Activated CD4-positive, alpha-beta T cell treated with anti-CD3 and anti-CD28 coated beads, Interleukin-2, Interleukin-4, amounts not matched to agents 100 ng/mL and 50 ng/mL, durations not matched to agents 16 hours and 8 hours (primary cell): ENCODE results near the gene NIPAL1.

Experiments
- DNase-seq: peaks from one replicate; pipeline ENCODE4 v3.0.0-alpha.2; 2020; ENCODE audit warnings: low spot score

NIPAL1 gene

GRCh38 chr4:48067536-48067935, 51.0 kb downstream of the NIPAL1 start:
- no peak for DNase-seq

DNA sequence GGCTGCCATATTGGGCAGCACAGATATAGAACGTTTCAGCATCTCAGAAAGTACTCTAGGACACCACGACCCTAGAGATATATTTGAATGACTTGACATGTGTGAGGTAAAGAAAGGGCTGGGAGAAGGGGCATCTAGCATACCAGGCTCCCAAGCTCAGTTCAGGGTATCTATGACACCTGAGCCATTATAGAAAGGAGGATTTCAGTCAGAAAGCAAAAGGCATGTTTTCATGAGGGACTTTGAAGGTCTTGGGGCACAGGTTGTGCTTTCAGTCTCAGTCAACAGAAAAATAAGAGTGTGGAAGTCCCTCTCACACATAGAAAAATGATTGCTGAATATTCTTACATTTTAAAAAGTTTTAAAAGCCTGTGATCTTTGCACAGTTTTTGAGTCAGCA, 51.6 kb downstream of the NIPAL1 start:
- no peak for DNase-seq

- DNase-seq: no peak
These were observed 52.5 kb downstream of the NIPAL1 start for GRCh38 chr4:48069026-48069425.

- no peak for DNase-seq
These were observed 54.6 kb downstream of the NIPAL1 start for GRCh38 chr4:48071191-48071590.

- DNase-seq: no peak
These were observed 57.1 kb downstream of the NIPAL1 start for GRCh38 chr4:48073567-48074103.

- no peak for DNase-seq
These were observed 58.1 kb downstream of the NIPAL1 start for GRCh38 chr4:48074657-48075056.

GRCh38 chr4:48078425-48078824, 61.9 kb downstream of the NIPAL1 start:
- DNase-seq: no peak

DNA sequence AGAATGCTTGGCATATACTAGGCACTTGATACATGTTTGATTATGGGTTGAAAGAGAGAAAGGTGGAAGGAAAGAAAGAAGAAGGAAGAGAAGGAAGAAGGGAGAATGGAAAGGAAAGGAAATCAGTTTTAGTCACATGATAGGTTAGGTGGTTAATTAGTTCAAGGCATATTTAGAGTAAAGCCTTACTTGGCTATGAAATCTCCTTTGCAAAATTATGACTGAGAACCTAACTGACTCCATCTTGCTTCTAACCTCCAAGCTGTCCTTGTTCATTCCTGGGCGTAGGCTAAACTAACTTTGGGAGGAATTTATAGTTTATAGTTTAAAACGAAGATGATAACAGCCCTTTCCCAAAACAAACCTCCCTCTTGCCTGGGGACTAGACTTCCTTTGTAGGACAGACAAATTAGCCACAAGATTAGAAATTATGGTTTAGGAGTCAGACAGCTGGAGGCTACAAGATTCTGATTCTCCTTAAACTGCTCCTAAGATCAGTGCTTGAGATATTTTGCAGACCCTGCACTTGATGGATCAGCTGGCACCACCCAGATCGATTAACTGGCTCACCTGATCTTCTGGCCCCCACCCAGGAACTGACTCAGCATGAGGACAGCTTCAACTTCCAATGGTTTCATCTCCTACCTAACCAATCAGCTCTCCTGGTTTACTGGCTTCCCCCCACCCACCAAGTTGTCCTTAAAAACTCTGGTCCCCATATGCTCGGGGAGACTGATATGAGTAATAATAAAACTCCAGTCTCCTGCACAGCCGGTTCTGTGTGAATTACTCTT, 62.5 kb downstream of the NIPAL1 start:
- DNase-seq: no peak

DNA sequence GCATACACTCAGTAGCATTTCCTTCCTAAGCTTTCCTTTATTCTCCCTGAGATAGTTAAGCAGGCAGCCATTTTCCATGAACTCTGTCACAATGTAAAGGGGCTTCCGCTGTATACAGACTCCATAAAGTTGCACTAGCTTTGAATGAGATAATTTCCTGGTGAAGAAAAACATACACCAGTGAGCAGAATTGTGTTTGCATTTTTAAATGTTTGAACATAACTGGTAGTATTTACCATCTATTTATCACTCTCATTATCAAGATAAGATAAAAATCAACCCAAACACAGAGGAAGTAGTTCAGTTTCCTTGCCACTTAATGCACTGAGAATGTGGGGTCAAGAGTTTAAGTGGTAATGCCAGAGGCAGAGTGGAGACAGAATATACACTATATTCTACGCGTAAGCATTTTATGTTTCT, 63.4 kb downstream of the NIPAL1 start:
- no peak for DNase-seq

DNA sequence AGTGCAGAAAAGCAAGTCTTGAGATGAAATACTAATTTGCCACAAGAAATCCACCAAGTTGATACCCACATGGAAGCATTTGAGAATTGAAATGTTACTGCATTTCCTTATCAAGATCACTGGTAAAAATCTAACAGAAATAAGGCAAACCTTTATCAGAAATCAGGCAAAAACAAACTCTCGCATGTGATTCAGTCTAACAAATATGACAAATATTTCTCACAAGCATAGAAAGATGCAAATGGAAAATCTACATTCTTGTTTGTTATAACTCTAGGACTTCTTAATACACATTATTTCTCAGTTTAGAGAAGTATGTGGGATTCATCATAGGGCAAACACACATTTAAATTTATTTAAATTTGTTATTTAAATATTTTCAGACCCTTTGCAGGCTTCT, 64.6 kb downstream of the NIPAL1 start:
- no peak for DNase-seq

DNA sequence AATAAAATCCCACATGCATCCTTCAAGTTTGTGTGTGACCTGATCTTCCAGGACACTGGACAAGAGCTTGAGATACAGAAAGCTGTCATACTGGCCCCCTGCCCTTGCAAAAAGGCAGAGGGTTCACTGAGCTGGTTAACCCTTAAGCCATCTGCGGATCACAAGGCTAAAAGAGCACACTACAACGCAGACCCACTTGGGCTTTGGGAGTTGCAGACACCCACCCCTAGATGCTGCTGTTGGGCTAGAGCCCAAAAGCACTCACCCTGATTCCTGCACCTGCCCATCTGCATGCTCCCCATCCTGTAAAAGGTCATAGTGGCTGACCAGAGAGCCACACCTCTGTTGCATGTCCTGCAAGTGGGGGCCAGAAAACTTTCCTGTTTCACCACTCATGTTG, 66.4 kb downstream of the NIPAL1 start:
- no peak for DNase-seq

DNA sequence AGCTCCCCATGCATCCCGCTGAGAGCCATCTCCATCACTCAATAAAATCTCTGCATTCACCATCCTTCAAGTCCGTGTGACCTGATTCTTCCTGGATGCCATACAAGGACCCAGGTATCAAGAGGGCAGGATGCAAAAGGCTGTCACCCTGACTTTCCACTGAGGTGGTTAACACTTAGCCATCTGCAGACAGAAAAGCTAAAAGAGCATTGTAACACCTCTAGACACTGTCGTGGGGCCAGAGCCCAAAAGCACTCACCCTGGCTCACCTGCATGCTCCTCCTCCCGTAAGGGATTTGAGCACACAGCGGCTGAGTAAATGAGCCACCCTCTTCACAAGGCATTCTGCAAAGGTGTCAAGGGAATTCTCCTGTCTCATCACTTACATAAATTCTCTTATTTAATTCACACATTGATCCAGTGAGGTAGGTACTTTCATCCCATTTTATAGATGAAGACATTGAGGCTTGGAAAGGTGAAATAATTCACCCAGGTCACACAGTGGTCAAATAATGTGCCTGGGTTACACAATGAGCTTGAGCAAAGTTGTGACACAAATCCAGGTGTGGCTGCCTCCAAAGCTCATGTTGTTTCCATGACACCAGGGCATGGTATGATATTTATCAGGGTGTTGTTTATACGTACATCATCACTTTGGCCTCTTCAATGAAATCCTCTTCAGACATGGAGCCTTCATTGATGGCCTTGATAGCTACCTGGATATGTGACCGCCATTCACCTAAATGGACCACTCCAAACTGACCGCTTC, 69.4 kb downstream of the NIPAL1 start:
- no peak for DNase-seq
